Inferior parietal cortex (tissue), 1 donor: ENCODE measurements around the gene BAZ1B.
"Not testable (repeated sequence)": the region's sequence is repeated elsewhere in the genome, so short reads cannot be mapped to it uniquely, and the experiment has no call there.

Source experiments
- DNase-seq: peaks from one replicate; pipeline ENCODE4 v3.0.0-alpha.2; 2016; ENCODE audit errors: extremely low spot score

BAZ1B gene

DNA sequence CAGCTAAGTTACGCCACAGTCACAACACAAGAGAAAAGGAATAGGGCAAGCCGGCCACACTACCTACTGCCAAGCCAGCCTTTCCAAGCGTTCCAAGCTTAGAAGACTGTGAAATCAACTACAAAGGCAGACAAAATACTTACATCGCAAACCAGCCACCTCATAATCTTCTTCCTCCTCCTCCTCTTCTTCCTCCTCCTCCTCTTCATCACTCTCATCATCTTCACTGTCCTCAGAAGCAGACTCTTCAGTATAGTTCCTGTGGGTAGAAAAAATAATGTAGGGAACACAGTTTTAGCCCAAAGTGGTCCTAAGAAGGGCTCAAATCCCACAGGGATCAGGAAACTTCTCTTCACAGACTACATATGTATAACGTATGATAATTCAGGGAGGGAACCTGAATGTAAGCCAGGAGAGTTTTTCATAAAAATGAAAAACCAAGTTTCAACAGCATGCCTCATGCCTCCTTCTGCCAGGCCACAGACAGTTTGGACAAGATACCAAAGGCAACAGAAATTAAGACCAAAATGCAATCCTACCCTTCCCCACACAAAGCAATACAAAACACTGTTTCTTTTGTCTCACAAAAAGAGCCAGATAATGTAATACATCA, 74.9 kb downstream of the BAZ1B start:
- no peak for DNase-seq

DNA sequence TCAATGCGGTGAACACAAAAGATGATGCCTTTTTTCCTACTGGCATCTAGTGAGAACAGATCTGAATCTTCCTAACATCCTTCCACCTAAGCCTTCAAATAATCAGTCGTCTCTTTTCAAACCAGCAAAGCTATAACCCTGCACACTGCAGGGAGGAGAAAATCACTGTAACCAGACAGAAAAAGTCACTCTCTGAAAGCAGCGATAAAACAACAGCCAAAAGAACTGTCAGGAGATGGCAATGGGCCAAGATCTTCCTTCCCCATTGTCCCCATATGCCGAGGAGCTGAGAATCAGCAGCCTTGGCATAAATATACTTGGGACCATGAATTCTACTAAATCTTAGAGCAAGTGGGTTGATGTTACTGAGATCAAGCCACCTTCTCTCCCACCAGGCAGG, 75.4 kb downstream of the BAZ1B start:
- DNase-seq: peak; percentile 49

DNA sequence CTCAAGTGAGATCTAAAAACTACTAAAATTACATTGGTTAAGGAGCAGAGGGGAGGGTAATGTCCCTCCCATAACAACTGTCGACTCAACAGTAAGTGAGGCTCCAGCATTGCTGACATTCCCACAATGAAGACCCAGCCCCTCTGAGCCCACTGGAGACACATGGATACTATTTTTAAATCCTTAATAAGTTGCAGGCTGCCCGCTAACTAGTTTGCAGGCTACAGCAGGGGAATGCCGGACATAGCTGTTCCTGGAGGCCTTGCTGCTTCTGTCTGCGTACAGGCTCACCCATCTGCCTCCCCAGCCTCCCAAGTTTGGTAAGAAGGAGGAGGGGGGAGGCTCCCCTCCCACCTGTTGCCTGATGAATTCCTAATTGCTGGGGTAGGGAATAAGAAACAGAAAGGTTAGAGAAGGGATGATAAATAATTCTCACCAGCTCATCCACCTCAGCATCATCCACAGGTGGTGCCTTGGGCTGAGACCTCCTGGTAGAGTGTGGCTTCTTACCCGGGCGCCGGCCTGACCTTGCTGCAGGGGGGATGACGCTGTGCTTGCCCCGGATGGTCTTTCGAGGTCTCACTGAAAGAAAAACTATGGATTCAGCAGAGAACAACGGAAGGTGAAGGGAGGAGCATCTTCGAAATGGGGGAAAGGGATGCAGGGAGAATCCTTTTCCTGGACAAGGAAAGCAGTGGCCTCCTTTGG, 78.4 kb downstream of the BAZ1B start:
- no peak for DNase-seq

DNA sequence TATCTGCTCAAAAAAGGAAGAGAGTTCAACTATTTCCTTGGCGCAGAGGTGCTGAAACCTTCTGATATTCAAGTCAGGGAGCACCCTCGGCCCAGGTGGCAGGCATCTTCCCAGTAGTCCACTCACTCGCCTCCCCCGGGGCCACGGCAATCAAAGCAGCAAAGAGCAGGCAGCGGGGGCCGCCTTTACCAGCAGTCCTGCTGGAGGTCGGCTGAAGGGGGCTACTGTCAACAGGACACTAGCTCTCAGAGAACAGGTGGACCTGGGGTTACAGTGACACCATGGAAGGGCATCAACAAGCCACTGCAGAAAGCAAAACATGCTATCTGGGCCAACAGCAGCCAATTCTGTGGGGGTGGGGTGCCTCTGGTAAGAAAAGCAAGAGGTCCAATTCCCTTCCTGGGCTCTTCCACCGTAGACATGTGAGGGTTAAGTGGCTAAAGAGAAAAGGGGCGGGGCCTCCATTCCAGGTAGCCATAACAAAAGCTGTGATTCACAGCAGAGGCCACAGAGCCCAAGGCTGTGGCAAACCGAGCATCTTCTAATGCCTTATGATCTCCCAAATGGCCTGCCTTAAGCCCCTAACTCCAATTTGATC, 79.1 kb downstream of the BAZ1B start:
- no peak for DNase-seq

DNA sequence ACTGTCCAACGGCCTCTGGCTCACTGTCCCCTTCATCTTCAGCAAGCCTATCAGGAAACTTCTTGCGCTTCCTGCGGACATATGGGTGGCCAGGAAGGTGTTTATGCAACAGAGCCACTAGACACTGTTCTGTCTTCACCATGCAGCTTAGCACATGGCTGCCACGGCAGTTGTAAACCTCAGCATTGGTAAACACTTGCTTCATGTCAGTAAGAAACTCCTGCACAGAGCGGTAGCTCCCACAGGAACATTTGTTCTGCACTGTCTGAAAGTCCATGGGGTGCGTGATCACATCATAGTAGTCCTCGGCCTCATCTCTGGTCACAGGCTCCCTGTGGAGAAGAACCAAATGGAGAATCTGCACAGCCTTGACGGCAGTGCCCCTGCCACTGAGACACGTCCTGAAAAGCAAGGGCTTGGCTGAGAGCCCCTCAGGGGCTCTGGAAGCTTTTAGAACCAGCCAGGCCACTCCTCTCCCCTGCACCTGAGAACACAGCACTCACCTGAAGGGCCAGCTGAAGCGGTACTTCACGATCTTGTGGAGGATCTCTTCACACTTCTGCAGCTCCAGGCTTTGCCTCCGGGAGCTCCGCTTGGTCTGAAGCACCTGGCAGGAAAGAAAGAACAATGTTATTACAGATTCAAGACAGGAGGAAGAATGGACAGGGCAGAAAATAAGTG, 79.7 kb downstream of the BAZ1B start:
- DNase-seq: no peak

DNA sequence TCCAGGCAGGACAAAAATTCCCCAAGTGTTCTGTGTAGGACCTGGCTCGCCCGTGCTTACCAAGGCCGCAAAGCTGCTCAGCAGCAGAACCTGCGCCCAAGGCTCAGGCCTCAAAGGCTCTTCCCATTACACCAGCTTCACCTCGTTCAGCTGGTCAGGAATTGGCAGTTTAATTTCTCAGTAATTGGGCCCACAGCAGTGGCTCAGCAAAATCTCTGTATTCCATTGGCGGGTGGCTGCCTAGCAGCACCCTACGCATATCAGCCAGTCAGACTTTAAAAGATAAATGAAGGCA, 82.7 kb downstream of the BAZ1B start:
- DNase-seq: no peak

DNA sequence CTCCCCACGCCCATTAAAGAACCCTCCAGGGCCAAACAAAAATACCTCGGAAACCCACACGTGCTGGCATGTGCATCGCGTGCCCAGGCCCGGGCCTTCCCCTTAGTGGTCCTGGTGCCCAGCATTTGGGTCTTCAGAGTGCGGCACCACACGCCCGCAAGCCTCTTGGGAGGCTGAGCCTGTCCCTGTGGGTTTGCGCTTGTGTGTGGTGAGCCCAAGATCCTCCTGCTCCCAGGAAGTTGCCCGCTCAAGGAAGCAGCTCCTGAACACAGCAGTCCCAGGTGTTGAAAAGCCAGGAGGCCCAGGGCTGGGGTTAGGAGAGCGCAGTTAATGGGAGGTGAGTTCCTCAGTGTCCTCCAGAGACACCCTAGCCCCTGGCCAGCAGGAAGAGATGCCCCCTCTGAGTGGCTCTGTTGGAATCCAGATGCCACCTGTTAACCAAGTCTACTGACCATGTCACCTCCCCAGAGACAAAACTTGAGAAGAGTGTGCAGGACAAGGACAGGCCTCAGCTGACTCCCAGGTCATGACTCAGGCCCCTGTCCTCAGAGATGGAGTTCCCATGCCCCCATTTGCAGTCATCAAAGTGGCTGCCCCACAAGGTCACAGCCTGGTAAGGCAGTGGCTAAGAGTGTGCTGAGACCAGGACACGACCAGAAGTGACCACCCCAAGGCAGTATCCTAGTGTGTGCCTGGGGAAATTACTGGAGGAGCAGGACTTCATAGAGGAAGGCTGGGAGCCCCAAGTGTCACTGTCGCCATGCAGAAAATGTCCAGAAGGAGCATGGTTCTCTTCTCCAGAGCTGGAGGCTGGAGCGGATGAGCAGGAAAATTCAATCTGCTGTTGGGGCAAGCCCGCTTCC, 83.3 kb downstream of the BAZ1B start:
- no peak for DNase-seq

DNA sequence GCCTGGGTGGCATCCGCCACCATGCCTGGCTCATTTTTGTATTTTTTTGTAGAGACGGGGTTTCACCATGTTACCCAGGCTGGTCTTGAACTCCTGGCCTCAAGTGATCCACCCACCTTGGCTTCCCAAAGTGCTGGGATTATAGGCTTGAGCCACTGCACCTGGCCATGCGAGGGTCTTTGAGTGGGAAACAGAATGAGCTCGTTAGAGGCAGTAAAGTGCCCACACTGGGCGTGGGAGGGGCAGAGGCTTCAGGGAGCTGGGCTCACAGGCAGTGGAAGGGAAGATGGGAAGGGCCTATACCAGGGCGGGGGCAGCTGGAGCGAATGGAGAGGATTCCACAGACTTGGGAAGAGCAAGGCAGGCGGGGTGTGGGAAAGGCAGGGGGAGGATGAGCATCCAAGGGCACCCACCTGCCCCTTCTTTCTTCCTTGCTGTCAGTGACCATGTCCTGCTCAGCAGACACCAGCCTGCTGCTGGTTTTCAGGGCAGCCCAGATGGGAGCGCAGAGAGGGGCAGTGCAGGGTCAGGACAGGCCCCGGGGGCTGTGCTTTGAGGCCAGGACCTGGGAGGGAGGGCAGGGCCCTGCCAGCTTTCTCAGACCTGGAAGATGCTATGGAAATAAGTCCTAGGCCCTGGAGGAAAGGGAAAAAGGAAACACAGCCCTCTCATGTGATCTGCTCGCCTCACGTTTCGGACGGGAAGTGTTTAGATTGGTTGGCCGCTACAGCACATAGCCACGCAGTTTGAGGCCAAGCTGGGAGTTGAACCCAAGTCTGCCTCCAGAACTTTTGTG, 84.3 kb downstream of the BAZ1B start:
- DNase-seq: no peak

DNA sequence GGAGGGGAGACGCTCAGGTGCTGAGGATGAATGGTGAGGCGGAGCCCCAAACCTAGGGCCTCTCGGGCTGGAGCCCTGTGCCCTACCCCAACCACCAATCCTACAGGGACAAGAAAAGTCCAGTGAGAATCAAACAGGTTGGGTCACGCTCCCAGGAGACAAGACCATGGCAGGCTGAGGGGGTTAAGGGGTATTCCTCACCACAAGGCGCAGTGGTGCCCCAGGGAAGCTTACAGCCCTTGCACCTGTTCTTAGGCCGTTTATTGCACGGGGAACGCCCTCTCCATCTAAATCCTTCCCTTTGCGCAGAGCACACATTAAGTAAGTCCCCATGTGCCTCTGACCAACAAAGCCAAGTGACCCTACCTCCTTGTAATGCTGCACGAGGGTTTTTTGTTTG, 85.0 kb downstream of the BAZ1B start:
- DNase-seq: no peak

DNA sequence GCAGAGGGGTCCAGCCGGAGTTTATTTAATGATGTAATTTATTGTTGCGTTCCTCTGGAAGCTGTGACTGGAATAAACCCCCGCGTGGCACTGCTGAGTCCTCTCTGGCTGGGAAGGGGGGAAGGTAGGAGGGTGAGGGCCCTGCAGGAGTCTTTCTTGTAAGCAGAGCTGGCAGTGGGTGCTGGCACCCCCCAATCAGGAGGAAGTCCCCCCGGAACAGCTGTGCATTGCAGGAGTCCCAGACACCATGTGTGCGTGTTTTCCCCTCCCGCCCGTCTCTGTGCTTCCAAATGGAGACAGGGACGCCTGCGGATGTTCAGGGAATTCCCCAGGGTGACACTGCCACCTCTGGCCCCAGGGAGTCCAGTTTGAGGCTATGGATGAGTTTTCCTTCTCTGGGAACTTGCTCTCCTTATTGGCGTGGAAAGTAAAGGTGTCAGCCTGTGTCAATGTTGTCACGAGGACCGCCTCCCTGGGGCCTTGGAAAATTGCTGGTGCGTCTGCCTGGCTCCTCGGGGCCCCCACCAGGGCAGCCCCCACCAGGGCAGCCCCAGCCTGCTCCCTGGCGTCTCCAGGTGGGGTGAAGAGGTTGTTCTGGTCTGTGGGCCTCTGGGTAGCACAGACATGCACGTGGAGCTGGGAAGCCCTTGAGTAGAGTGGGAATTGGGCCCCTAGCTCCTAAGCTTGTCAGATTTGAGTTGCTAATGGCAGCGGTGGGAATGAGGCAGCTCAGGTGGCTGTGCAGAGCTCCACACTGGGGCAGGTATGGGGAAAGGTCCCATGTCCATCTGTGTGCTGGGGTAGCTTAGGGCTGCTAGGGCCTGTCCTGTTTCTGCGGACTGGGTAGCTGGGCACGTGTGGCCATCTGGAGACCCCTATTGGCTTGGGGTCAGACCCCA, 85.8 kb downstream of the BAZ1B start:
- no peak for DNase-seq

DNA sequence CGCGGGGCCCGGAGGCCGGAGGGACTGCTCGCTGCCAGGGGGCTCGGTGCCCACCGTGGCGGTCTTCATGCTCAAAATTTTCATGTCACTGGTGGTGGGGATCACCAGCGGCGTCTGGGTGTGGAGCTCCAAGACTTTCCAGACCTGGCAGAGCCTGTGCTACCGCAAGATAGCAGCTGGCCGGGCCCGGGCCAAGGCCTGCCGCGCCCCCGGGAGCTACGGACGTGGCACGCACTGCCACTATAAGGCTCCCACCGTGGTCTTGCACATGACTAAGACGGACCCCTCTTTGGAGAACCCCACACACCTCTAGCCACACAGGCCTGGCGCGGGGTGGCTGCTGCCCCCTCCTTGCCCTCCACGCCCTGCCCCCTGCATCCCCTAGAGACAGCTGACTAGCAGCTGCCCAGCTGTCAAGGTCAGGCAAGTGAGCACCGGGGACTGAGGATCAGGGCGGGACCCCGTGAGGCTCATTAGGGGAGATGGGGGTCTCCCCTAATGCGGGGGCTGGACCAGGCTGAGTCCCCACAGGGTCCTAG, 86.6 kb downstream of the BAZ1B start:
- no peak for DNase-seq

DNA sequence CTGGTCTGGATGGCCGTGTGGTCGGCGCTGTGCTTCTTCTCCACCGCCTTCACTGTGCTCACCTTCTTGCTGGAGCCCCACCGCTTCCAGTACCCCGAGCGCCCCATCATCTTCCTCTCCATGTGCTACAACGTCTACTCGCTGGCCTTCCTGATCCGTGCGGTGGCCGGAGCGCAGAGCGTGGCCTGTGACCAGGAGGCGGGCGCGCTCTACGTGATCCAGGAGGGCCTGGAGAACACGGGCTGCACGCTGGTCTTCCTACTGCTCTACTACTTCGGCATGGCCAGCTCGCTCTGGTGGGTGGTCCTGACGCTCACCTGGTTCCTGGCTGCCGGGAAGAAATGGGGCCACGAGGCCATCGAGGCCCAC, 87.4 kb downstream of the BAZ1B start:
- no peak for DNase-seq

DNA sequence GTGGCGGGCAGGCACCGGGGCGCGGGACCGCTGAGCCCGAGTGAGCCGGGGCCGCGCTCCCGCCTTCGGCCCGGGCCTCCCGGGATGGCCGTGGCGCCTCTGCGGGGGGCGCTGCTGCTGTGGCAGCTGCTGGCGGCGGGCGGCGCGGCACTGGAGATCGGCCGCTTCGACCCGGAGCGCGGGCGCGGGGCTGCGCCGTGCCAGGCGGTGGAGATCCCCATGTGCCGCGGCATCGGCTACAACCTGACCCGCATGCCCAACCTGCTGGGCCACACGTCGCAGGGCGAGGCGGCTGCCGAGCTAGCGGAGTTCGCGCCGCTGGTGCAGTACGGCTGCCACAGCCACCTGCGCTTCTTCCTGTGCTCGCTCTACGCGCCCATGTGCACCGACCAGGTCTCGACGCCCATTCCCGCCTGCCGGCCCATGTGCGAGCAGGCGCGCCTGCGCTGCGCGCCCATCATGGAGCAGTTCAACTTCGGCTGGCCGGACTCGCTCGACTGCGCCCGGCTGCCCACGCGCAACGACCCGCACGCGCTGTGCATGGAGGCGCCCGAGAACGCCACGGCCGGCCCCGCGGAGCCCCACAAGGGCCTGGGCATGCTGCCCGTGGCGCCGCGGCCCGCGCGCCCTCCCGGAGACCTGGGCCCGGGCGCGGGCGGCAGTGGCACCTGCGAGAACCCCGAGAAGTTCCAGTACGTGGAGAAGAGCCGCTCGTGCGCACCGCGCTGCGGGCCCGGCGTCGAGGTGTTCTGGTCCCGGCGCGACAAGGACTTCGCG, 88.0 kb downstream of the BAZ1B start:
- no peak for DNase-seq

DNA sequence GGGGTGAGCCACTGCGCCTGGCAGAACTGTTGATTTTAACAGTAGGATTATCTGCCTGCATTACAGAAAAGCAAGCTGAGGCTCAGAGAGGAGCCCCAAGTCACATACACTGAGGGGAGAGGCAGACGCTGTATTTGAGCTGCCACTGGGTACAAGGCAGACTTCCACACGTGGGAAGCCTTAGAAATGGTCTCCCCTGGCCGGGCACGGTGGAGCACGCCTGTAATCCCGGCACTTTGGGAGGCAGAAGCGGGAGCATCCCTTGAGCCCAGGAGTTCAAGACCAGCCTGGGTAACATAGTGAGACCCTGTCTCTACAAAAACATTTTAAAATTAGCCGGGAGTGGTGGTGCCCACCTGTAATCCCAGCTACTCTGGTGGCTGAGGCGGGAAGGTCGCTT, 89.4 kb downstream of the BAZ1B start:
- DNase-seq: no peak

DNA sequence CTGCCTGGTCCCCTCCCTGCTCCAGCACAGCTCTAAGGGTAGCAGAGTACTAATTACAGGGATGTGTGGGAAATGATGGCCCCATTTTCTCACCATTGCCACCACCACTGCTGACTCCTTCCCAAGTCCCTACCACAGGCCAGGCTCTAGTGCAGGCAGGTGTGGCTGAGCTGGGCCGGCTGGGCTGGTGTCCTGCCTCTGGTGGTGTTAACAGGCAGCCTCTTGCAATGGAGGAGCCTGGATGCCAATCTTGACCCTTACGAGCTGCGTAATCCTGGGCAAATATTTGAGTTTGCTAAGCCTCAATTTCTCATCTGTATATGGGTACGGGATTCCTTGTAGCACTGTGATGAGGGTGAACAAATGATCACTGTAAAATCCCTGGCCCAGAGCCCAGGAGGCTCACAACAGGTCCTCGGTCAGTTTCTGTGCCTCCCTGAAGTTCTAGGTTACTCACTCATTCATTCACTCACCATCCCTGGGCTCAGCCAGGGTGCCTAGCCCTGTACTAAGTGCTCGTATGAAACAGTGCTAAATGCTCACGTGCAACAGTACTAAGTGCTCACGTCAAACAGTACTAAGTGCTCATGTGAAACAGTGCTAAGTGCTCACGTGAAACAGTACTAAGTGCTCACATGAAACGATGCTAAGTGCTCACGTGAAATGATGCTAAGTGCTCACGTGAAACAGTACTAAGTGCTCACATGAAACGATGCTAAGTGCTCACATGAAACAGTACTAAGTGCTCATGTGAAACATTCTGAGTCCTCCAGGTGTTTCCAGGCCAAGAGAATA, 90.9 kb downstream of the BAZ1B start:
- no peak for DNase-seq

DNA sequence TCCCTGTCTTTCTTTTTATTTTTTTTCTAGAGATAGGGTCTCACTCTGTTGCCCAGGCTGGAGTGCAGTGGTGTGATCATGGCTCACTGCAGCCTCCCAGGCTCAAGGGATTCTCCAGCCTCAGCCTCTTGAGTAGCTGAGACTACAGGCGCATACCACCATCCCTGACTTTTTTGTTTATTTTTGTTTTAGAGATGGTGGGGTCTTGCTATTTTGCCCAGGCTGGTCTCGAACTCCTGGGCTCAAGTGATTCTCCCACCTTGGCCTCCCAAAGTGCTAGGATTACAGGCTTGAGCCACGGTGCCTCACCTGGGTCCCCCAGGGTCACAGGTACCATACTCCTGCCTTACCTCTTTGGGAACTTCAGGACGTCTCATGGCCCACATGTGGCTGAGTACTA, 91.6 kb downstream of the BAZ1B start:
- DNase-seq: not testable (repeated sequence)

DNA sequence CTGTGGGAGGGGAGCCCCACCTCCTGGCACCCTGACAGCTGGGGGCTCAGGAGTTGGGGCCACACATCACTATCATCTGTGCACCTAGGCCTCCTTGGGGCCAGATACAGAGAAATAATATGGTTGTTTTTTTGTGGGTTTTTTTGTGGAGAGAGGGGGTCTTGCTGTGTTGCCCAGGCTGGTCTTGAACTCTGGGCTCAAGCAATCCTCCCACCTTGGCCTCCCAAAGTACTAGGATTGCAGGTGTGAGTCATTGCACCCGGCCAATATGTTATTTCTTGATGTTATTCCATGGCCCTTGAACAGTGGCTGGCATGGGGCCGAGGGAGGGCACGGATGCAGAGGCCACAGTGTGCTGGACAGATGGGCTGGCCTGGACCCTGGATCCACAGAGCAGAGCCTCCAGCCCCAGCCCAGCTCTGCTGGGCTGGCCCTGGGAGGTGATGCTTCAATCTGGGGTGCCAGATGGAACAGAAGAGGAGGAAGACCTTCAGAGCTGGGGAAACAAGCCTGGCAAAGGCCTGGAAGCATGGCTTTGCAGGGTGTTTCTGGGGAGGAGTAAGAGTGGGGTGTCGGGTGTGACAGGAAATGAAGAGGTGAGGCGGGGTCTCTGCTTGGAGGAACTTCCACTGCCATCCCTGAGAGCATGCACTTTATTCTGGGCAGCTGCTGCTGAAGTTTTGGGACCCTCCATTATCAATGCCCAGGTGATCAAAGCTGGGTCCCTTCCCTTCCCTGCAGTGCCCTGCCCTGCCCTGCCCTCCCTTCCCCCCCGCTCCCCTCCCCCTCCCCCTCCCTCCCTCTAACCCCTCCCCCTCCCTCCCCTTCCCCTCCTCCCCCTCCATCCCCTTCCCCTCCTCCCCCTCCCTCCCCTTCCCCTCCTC, 92.2 kb downstream of the BAZ1B start:
- DNase-seq: no peak
